ENCODE results near the gene L2HGDH. TPM values are rescaled to one million over a fixed set of nuclear protein-coding genes. Genes with fewer than 3 reads are reported as not detected.

L2HGDH gene
- total RNA-seq, 1 donor from 2014 or later, result 4.2 TPM

- Histone ChIP-seq H3K9me3 (no peaks in the 10 kb centered on the region), H3K27ac (peak overlapping the region; percentile 97), H3K36me3 (no peaks in the 10 kb centered on the region), H3K27me3 (ENCODE audit: low read depth) (no peaks in the 10 kb centered on the region), H3K4me3 (peak overlapping the region; percentile 79), H3K4me1 (peaks cover 48% of the 10 kb centered on the region)
- no peak for TF ChIP-seq CTCF (IDR thresholded peaks at IDR 0.05)
- intact Hi-C loops (cut with DNase I), result no loop called here
- DNase-seq, result no peak
- ATAC-seq, result no peak
Measured at GRCh38 chr14:50230401-50230700, 81.7 kb downstream of the L2HGDH start.

- Histone ChIP-seq H3K4me3 (peak overlapping the region; percentile 79), H3K27ac (peak overlapping the region; percentile 97), H3K36me3 (no peaks in the 10 kb centered on the region), H3K4me1 (peaks cover 54% of the 10 kb centered on the region), H3K27me3 (ENCODE audit: low read depth) (no peaks in the 10 kb centered on the region), H3K9me3 (no peaks in the 10 kb centered on the region)
- no peak for TF ChIP-seq CTCF (IDR thresholded peaks at IDR 0.05)
- ATAC-seq (no peak), DNase-seq (no peak)
- intact Hi-C loops (cut with DNase I), result no loop called here
Measured at GRCh38 chr14:50229681-50230080, 82.3 kb downstream of the L2HGDH start.

GRCh38 chr14:50228313-50228712 lies 83.7 kb downstream of the L2HGDH start:
- Histone ChIP-seq H3K27ac (no peak overlapping the region), H3K9me3 (no peaks in the 10 kb centered on the region), H3K36me3 (no peaks in the 10 kb centered on the region), H3K4me1 (peaks cover 54% of the 10 kb centered on the region), H3K27me3 (ENCODE audit: low read depth) (no peaks in the 10 kb centered on the region), H3K4me3 (no peak overlapping the region)
- ATAC-seq, result no peak
- TF ChIP-seq CTCF (IDR thresholded peaks at IDR 0.05), result no peak
- no peak for DNase-seq
- intact Hi-C loops (cut with DNase I), result no loop called here

- Histone ChIP-seq H3K27me3 (ENCODE audit: low read depth) (no peaks in the 10 kb centered on the region), H3K4me3 (no peak overlapping the region), H3K4me1 (peaks cover 51% of the 10 kb centered on the region), H3K9me3 (no peaks in the 10 kb centered on the region), H3K27ac (no peak overlapping the region), H3K36me3 (no peaks in the 10 kb centered on the region)
- no peak for TF ChIP-seq CTCF (IDR thresholded peaks at IDR 0.05)
- DNase-seq (no peak), ATAC-seq (no peak)
- intact Hi-C loops (cut with DNase I), result no loop called here
Measured at GRCh38 chr14:50225974-50226297, 86.1 kb downstream of the L2HGDH start.

- ATAC-seq, result peak; percentile 78 to 80
- Histone ChIP-seq H3K36me3 (no peaks in the 10 kb centered on the region), H3K4me3 (no peak overlapping the region), H3K27ac (no peak overlapping the region), H3K27me3 (ENCODE audit: low read depth) (no peaks in the 10 kb centered on the region), H3K9me3 (no peaks in the 10 kb centered on the region), H3K4me1 (peaks cover 51% of the 10 kb centered on the region)
- intact Hi-C loops (cut with DNase I), result no loop called here
- DNase-seq, result no peak
- TF ChIP-seq CTCF (IDR thresholded peaks at IDR 0.05), result no peak
Measured at GRCh38 chr14:50225067-50225973, 86.7 kb downstream of the L2HGDH start.
